ENCODE data around the gene MAML3.

The MAML3 gene

DNA sequence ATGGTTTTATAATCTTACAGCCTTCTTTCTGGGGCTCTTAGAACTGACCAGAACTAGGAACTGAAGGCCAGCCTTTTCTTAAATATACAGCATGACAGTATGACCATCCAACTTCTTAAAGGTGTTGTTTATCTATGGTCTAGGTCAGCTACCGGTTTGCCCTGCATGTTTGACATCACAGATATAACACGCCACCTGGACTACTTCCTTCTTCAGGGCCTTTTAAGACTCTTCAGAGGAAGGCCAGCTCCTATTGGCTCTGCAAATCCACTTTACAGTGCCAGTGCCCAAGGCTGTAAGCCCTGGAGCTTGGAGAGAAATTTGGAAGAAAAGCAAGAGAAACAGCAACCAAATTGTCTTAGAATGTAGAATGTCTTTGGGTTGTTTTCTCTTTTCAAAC is 302.9 kb downstream of the MAML3 start:
- Histone ChIP-seq H3K36me3 (ENCODE audit: control insufficient read depth, insufficient read depth, low read length) (no peaks in the 10 kb centered on the region), H3K9me3 (ENCODE audit: control insufficient read depth, low read length) (no peaks in the 10 kb centered on the region), H3K27me3 (ENCODE audit: control insufficient read depth, insufficient read depth, low read length) (no peaks in the 10 kb centered on the region), H3K27ac (no peak overlapping the region), H3K79me2 (no peaks in the 10 kb centered on the region), H3K4me2 (ENCODE audit: low read length) (no peak overlapping the region), H3K9ac (no peak overlapping the region), H3K4me3 (ENCODE audit: low read depth, low read length) (no peak overlapping the region), H2AFZ (no peak overlapping the region), H3K4me1 (no peaks in the 10 kb centered on the region)
- TF ChIP-seq, protein P1, sequence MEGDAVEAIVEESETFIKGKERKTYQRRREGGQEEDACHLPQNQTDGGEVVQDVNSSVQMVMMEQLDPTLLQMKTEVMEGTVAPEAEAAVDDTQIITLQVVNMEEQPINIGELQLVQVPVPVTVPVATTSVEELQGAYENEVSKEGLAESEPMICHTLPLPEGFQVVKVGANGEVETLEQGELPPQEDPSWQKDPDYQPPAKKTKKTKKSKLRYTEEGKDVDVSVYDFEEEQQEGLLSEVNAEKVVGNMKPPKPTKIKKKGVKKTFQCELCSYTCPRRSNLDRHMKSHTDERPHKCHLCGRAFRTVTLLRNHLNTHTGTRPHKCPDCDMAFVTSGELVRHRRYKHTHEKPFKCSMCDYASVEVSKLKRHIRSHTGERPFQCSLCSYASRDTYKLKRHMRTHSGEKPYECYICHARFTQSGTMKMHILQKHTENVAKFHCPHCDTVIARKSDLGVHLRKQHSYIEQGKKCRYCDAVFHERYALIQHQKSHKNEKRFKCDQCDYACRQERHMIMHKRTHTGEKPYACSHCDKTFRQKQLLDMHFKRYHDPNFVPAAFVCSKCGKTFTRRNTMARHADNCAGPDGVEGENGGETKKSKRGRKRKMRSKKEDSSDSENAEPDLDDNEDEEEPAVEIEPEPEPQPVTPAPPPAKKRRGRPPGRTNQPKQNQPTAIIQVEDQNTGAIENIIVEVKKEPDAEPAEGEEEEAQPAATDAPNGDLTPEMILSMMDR (IDR thresholded peaks at IDR 0.05) = no peak

DNA sequence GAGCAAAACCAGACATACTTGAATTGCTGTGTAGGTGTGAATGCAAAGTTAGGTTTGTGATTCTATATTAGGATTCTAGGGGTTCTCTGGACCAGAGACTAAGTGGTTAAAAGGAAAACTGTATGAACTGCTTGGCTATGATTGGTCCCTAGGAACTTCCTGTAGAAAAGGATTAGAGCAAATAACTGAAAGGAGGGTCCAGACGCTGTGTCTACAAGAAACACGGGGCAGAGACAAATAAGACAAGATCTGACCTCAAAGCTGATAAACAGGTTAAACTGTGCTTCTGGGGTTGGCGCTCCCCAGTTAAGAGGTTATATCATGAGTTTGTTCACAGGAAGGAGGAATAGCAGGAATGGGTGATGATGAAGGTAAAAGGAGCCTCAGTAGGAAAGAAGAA is 304.8 kb downstream of the MAML3 start:
- TF ChIP-seq, protein P1 (IDR thresholded peaks at IDR 0.05) = no peak
- H3K36me3 ChIP-seq (ENCODE audit: control insufficient read depth, insufficient read depth, low read length) = no peaks in the 10 kb centered on the region
- H3K4me3 ChIP-seq (ENCODE audit: low read depth, low read length) = no peak overlapping the region
- no peaks in the 10 kb centered on the region for H3K79me2 ChIP-seq
- no peaks in the 10 kb centered on the region for H3K4me1 ChIP-seq
- no peak overlapping the region for H3K4me2 ChIP-seq (ENCODE audit: low read length)
- H3K27ac ChIP-seq = no peak overlapping the region
- H3K9ac ChIP-seq = no peak overlapping the region
- H2AFZ ChIP-seq = no peak overlapping the region
- no peaks in the 10 kb centered on the region for H3K27me3 ChIP-seq (ENCODE audit: control insufficient read depth, insufficient read depth, low read length)
- no peaks in the 10 kb centered on the region for H3K9me3 ChIP-seq (ENCODE audit: control insufficient read depth, low read length)

DNA sequence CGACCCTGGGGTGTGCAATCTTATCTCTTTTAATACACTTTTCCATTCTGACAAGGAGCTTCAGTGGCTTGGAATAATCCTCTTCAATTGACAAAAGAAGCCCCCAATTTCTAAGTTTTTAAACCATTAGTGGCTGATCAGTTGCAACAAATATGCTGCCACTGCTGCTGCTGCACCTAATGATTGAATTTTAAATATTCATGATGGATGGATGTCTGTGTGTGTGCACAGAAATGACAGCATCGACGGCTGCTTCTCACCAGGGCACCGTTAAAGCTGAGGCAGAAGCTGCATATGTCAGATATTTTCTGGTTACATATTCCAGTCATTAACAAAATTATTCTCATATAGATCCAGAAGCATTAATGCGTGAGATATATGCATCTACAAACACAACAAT is 306.0 kb downstream of the MAML3 start:
- Histone ChIP-seq H3K9ac (no peak overlapping the region), H3K4me3 (ENCODE audit: low read depth, low read length) (no peak overlapping the region), H3K4me2 (ENCODE audit: low read length) (no peak overlapping the region), H3K27me3 (ENCODE audit: control insufficient read depth, insufficient read depth, low read length) (no peaks in the 10 kb centered on the region), H3K27ac (no peak overlapping the region), H2AFZ (no peak overlapping the region), H3K9me3 (ENCODE audit: control insufficient read depth, low read length) (no peaks in the 10 kb centered on the region), H3K36me3 (ENCODE audit: control insufficient read depth, insufficient read depth, low read length) (no peaks in the 10 kb centered on the region), H3K79me2 (no peaks in the 10 kb centered on the region), H3K4me1 (no peaks in the 10 kb centered on the region)
- TF ChIP-seq, protein P1 (IDR thresholded peaks at IDR 0.05) = no peak

DNA sequence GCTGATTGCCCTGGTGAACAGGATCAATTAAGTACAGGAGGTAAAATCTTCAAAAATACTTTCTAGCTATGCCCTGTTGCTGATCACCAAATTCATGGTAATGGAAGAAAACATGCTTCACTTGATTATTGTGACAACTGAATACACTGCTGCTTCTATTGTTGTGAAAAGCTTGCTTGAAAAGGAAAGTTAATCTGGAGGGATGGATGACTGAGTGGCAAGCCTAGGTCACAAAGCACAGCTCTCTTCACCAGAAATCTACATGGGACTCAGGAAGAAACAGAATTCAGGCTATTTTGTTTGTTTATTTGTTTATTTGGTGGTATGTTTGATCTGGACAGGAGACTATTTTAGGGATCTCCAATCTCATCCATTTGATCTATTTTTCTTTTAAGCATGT is 306.4 kb downstream of the MAML3 start:
- TF ChIP-seq, protein P1 (IDR thresholded peaks at IDR 0.05) = no peak
- no peak overlapping the region for H3K9ac ChIP-seq
- no peaks in the 10 kb centered on the region for H3K9me3 ChIP-seq (ENCODE audit: control insufficient read depth, low read length)
- H3K4me1 ChIP-seq = no peaks in the 10 kb centered on the region
- H3K36me3 ChIP-seq (ENCODE audit: control insufficient read depth, insufficient read depth, low read length) = no peaks in the 10 kb centered on the region
- H3K4me2 ChIP-seq (ENCODE audit: low read length) = no peak overlapping the region
- no peaks in the 10 kb centered on the region for H3K27me3 ChIP-seq (ENCODE audit: control insufficient read depth, insufficient read depth, low read length)
- H3K79me2 ChIP-seq = no peaks in the 10 kb centered on the region
- H3K27ac ChIP-seq = no peak overlapping the region
- H2AFZ ChIP-seq = no peak overlapping the region
- H3K4me3 ChIP-seq (ENCODE audit: low read depth, low read length) = no peak overlapping the region

DNA sequence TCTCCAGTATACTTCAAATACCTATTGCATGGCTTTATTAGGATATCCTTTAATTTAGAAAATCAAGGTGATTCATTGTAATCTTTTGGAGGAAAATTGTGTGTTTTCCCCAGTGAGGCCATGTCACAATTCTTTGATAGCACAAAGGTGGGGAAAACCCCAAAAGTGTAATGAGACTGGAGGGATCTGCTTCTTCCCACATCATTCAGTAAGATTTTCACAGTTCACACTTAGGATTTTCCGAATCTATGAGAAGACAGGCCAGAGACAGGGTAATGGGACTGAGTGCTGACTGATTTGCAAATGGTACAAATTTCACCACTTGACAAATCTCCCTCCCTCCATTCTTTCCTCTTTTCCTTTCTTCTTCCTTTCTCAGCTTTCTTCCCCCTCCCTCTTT is 307.2 kb downstream of the MAML3 start:
- H3K27ac ChIP-seq = no peak overlapping the region
- TF ChIP-seq, protein P1 (IDR thresholded peaks at IDR 0.05) = no peak
- H3K79me2 ChIP-seq = no peaks in the 10 kb centered on the region
- H3K4me1 ChIP-seq = no peaks in the 10 kb centered on the region
- H3K9ac ChIP-seq = no peak overlapping the region
- no peak overlapping the region for H3K4me3 ChIP-seq (ENCODE audit: low read depth, low read length)
- no peaks in the 10 kb centered on the region for H3K36me3 ChIP-seq (ENCODE audit: control insufficient read depth, insufficient read depth, low read length)
- H3K4me2 ChIP-seq (ENCODE audit: low read length) = no peak overlapping the region
- no peaks in the 10 kb centered on the region for H3K9me3 ChIP-seq (ENCODE audit: control insufficient read depth, low read length)
- no peaks in the 10 kb centered on the region for H3K27me3 ChIP-seq (ENCODE audit: control insufficient read depth, insufficient read depth, low read length)
- no peak overlapping the region for H2AFZ ChIP-seq
